IPS-18a (cell line): ENCODE measurements around the gene KCNQ1OT1.

Source experiments
- H3K27ac ChIP-seq: one replicate; pipeline ENCODE4 v1.5.1; 2013; ENCODE audit warnings: low read length
- H3K27me3 ChIP-seq: one replicate; pipeline ENCODE4 v1.6.1; 2013; ENCODE audit warnings: mild to moderate bottlenecking, low read length; ENCODE audit not compliant: control insufficient read depth, insufficient read depth
- H3K36me3 ChIP-seq: one replicate; pipeline ENCODE4 v1.6.1; 2013; ENCODE audit warnings: low read depth, low read length; ENCODE audit not compliant: control insufficient read depth
- H3K4me1 ChIP-seq: one replicate; pipeline ENCODE4 v1.6.1; 2013; ENCODE audit warnings: low read depth, low read length; ENCODE audit not compliant: control insufficient read depth
- H3K4me3 ChIP-seq: one replicate; pipeline ENCODE4 v1.5.1; 2013; ENCODE audit warnings: low read length
- H3K9ac ChIP-seq: one replicate; pipeline ENCODE4 v1.6.1; 2013; ENCODE audit warnings: mild to moderate bottlenecking, low read length, moderate library complexity
- H3K9me3 ChIP-seq: one replicate; pipeline ENCODE4 v1.6.1; 2013; ENCODE audit warnings: low read depth, low read length; ENCODE audit not compliant: control insufficient read depth

Gene KCNQ1OT1

DNA sequence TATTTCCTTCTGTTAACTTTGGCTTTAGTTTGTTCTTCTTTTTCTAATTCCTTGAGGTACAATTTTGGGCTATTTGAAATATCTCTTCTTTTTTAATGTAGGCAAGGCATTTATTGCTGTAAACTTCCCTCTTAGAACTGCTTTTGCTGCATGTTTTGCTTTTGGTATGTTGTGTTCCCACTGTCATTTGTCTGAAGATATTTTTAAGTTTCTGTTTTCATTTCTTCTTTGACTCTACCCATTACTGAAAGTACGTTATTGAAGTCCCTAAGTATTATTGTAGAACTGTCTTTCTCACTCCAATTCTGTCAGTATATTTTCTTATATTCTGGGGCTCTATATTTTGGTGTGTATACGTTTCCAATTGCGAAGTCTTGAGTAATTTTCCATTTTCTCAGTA lies 77.9 kb downstream of the KCNQ1OT1 start:
- peaks cover 80% of the 10 kb centered on the region for H3K27me3 ChIP-seq
- no peak overlapping the region for H3K4me3 ChIP-seq
- peaks cover 28% of the 10 kb centered on the region for H3K9me3 ChIP-seq
- no peak overlapping the region for H3K27ac ChIP-seq
- no peaks in the 10 kb centered on the region for H3K4me1 ChIP-seq
- no peaks in the 10 kb centered on the region for H3K36me3 ChIP-seq
- H3K9ac ChIP-seq = no peak overlapping the region

- peaks cover 99% of the 10 kb centered on the region for H3K27me3 ChIP-seq
- peaks cover 18% of the 10 kb centered on the region for H3K9me3 ChIP-seq
Observed at GRCh38 chr11:2612884-2613571, 86.8 kb downstream of the KCNQ1OT1 start.

GRCh38 chr11:2609345-2609744 lies 90.4 kb downstream of the KCNQ1OT1 start:
- Histone ChIP-seq H3K9me3 (peaks cover 10% of the 10 kb centered on the region), H3K4me3 (no peak overlapping the region), H3K9ac (no peak overlapping the region), H3K27ac (no peak overlapping the region), H3K36me3 (no peaks in the 10 kb centered on the region), H3K4me1 (no peaks in the 10 kb centered on the region), H3K27me3 (peaks cover 99% of the 10 kb centered on the region)

More at GRCh38 chr11:2612884-2613571, 86.8 kb downstream of the KCNQ1OT1 start:
- Histone ChIP-seq H3K9ac (no peak overlapping the region), H3K27ac (no peak overlapping the region), H3K4me3 (no peak overlapping the region), H3K36me3 (no peaks in the 10 kb centered on the region), H3K4me1 (no peaks in the 10 kb centered on the region)

- no peak overlapping the region for H3K9ac ChIP-seq
- peaks cover 11% of the 10 kb centered on the region for H3K9me3 ChIP-seq
- peaks cover 99% of the 10 kb centered on the region for H3K27me3 ChIP-seq
- H3K36me3 ChIP-seq = no peaks in the 10 kb centered on the region
- H3K4me1 ChIP-seq = no peaks in the 10 kb centered on the region
- H3K4me3 ChIP-seq = no peak overlapping the region
- no peak overlapping the region for H3K27ac ChIP-seq
Observed at GRCh38 chr11:2599561-2600189, 100.1 kb downstream of the KCNQ1OT1 start.

- H3K4me3 ChIP-seq = no peak overlapping the region
- H3K4me1 ChIP-seq = no peaks in the 10 kb centered on the region
- no peak overlapping the region for H3K27ac ChIP-seq
- no peak overlapping the region for H3K9ac ChIP-seq
- no peaks in the 10 kb centered on the region for H3K36me3 ChIP-seq
- H3K27me3 ChIP-seq = peaks cover 99% of the 10 kb centered on the region
- H3K9me3 ChIP-seq = peaks cover 11% of the 10 kb centered on the region
Observed at GRCh38 chr11:2595204-2595603, 104.6 kb downstream of the KCNQ1OT1 start.

DNA sequence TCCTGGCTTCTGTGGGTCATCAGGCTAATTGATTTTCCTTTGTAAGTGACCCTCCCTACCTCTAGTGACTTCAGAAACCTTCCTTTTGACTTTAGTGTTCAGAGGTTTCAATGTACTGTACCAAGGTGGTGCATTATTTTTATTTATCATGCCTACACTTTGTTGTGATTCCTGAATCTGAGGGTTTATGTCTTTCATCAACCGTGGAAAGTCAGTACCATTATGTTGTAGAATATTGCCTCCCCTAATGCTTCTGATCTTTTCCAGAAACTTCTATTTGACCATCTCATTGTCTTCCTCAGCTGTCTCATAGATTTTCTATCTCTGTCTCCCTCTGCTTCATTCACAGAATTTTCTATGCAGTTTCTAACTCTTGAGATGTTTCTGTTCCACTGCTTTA lies 105.5 kb downstream of the KCNQ1OT1 start:
- no peak overlapping the region for H3K9ac ChIP-seq
- H3K4me1 ChIP-seq = no peaks in the 10 kb centered on the region
- H3K4me3 ChIP-seq = no peak overlapping the region
- peaks cover 11% of the 10 kb centered on the region for H3K9me3 ChIP-seq
- H3K27me3 ChIP-seq = peaks cover 99% of the 10 kb centered on the region
- H3K36me3 ChIP-seq = no peaks in the 10 kb centered on the region
- H3K27ac ChIP-seq = no peak overlapping the region

GRCh38 chr11:2593393-2593950 lies 106.3 kb downstream of the KCNQ1OT1 start:
- H3K9me3 ChIP-seq = peaks cover 5% of the 10 kb centered on the region
- no peaks in the 10 kb centered on the region for H3K4me1 ChIP-seq
- H3K36me3 ChIP-seq = no peaks in the 10 kb centered on the region
- peaks cover 100% of the 10 kb centered on the region for H3K27me3 ChIP-seq
- no peak overlapping the region for H3K9ac ChIP-seq
- H3K27ac ChIP-seq = no peak overlapping the region
- H3K4me3 ChIP-seq = no peak overlapping the region

DNA sequence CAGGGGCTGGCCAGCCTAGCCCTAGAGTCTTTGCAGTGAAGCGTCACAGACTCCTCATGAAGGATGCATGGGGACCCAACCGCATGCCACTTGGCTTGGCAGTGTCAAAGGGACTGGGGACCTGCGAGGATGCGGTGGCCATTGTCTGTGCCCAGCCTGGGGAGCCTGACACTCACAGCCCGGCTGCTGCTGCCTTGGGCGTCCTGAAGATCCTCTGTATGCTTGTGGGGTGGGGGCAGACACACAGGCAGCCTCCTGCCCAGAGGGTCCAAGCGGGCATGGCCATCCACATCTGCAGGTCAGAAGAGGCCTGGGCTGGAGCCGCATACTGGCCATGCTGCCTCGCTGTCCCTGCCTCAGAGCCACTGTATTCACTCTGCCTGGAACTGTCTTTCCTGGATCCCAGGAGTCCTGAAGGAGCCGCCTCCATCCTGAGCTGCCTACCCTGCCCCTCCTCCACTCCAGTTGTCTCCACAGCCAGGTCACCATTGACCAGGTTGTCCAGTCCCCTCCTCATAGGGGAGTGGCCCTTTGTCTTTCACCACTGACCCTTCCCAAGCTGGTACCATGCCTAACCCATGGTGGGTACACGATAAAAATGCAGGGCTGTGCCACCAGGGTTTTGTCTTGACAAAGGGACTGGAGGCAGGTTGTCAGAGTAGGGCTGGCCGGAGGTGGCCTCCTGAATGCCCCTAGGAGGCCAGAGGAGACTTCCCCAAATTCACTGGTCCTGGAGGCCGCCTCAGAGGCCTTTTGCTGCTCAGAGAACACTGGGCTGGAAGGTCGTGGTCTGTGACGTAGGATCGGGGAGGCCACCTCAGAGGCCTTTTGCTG lies 107.0 kb downstream of the KCNQ1OT1 start:
- Histone ChIP-seq H3K9ac (no peak overlapping the region), H3K36me3 (no peaks in the 10 kb centered on the region), H3K27ac (no peak overlapping the region), H3K27me3 (peaks cover 100% of the 10 kb centered on the region), H3K9me3 (no peaks in the 10 kb centered on the region), H3K4me3 (no peak overlapping the region), H3K4me1 (no peaks in the 10 kb centered on the region)

DNA sequence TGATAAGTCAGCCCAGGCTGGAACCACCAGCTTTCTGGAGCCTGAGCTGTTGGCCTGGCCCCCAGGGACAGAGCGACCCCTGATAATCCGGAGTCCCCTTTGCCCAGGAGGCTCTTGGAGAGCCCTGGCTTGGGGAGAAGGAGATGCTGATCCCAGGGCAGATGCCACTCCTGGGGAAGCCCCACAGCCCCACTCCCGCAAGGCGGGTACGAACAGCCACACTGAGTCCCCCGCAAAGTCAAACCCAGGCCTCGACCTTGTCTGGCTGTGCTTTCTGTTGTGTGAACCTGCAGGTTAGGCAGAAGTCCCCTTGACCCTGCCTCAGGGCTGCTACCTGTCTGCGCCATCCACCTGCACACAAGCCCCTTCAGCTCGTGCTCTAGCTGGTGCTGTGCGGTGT lies 108.0 kb downstream of the KCNQ1OT1 start:
- H3K4me1 ChIP-seq = no peaks in the 10 kb centered on the region
- H3K36me3 ChIP-seq = no peaks in the 10 kb centered on the region
- H3K9me3 ChIP-seq = no peaks in the 10 kb centered on the region
- H3K27me3 ChIP-seq = peaks cover 100% of the 10 kb centered on the region
- no peak overlapping the region for H3K27ac ChIP-seq
- H3K4me3 ChIP-seq = no peak overlapping the region
- no peak overlapping the region for H3K9ac ChIP-seq

GRCh38 chr11:2590965-2591754 lies 108.6 kb downstream of the KCNQ1OT1 start:
- Histone ChIP-seq H3K27me3 (peaks cover 100% of the 10 kb centered on the region), H3K4me1 (no peaks in the 10 kb centered on the region), H3K27ac (no peak overlapping the region), H3K9me3 (no peaks in the 10 kb centered on the region), H3K9ac (no peak overlapping the region), H3K36me3 (no peaks in the 10 kb centered on the region), H3K4me3 (no peak overlapping the region)
